GM12872 (cell line): ENCODE data around the gene ACACA.

Source experiments
- TF ChIP-seq, protein P1 (sequence below): IDR thresholded peaks from 3 replicates; pipeline ENCODE4 v1.5.1; 2011; ENCODE audit warnings: low read depth, mild to moderate bottlenecking, low read length, moderate library complexity; ENCODE audit not compliant: insufficient read depth

Gene ACACA

DNA sequence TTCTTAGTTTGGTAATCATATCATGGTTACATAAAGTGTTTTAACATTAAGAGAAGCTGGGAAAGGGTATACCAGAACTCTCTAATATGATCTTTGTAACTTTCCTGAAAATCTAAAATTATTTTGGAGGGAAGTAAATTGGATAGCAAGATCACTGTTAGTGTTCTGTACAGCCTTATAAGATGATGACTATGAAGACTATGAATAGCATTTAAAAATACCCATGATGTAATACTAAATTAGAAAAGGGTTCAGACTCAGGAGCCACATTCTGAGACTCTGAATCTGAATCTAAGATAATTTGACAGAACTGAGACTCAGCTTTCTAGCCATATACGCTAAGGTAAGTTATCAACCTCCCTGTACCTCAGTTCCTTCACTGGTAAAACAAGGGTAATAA, 238.9 kb downstream of the ACACA start:
- TF ChIP-seq, protein P1, sequence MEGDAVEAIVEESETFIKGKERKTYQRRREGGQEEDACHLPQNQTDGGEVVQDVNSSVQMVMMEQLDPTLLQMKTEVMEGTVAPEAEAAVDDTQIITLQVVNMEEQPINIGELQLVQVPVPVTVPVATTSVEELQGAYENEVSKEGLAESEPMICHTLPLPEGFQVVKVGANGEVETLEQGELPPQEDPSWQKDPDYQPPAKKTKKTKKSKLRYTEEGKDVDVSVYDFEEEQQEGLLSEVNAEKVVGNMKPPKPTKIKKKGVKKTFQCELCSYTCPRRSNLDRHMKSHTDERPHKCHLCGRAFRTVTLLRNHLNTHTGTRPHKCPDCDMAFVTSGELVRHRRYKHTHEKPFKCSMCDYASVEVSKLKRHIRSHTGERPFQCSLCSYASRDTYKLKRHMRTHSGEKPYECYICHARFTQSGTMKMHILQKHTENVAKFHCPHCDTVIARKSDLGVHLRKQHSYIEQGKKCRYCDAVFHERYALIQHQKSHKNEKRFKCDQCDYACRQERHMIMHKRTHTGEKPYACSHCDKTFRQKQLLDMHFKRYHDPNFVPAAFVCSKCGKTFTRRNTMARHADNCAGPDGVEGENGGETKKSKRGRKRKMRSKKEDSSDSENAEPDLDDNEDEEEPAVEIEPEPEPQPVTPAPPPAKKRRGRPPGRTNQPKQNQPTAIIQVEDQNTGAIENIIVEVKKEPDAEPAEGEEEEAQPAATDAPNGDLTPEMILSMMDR, result no peak

- TF ChIP-seq, protein P1, result no peak
These were observed 242.6 kb downstream of the ACACA start for GRCh38 chr17:37164057-37164456.

DNA sequence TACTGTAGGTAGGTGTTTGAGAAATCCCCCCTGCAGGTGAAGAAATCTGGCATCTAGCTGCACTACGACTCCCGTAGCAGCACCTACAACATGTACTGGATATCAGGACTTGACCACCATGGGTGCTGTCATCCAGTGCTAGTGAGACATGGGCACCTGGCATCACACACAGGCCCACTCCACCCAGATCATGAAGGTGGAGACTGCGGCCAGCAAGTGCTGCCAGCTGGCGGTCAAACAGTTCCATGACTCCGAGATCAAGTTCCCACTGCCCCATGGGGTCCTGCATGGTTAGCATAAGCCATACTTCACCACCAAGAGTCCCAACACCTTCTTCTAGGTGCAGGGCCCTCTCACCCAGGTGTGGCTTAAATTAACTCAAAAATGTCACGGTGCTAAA, 243.8 kb downstream of the ACACA start:
- TF ChIP-seq, protein P1, result no peak

DNA sequence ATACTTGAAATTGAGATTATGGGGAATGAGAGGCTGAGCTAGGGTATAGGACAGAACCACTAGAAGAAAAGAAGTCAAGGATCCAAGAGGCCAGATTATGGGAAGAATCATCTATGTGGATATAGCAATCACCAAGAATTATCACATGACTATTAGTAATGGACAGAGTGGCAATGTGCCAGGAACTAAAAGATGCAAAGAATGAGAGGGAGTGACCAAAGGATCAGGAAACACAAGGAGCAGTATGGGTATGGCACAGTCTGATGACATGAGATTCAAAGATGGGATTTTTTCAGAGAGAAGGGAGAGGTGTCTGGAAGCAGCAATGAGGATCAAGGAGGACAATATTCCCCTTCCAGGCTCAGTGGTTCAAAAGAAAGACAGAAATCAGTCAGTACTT, 245.7 kb downstream of the ACACA start:
- TF ChIP-seq, protein P1, result no peak

DNA sequence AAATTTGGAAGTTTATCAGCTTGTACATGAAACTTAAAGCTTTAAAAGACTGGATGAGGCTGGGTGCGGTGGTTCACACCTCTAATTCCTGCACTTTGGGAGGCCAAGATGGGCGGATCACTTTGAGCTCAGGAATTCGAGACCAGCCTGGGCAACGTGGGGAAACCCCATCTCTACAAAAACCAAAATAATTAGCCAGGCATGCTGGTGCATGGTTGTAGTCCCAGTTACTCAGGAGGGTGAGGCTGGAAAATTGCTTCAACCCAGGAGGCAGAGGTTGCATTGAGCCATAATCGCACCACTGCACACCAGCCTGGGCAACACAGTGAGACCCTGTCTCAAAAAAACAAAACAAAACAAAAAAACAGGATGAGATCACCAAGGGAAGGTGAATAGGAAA, 248.3 kb downstream of the ACACA start:
- TF ChIP-seq, protein P1, result no peak

GRCh38 chr17:37148156-37148555, 258.5 kb downstream of the ACACA start:
- TF ChIP-seq, protein P1, result no peak

DNA sequence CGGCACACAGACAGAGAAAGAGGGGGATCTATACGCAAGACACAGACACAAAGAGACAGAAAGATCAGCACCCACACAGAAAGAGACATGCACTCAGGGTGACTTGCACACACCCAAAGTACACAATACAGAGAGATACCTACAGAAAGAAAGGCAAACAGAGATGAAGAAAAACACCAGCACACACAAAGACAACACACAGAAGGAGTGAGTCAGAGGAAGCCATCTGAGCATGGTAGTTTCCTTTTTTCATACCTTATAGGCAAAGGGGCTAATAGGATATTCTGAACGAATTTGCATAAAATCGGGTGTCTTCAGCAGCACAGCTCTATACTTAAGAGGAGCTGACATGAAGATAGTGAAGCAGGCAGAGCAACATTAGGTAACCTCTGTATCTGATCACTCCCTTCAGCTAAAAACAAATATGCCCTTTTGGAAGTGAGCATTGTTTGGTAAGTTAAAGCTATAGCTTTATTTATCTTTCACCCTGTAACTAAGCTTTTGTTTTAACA, 259.3 kb downstream of the ACACA start:
- TF ChIP-seq, protein P1, result no peak
